ENCODE results near the gene SLC38A1. TPM values are rescaled to one million over a fixed set of nuclear protein-coding genes. Genes with fewer than 3 reads are reported as not detected.

The SLC38A1 gene
- total and polyA plus RNA-seq, 8 donors = 23.6 to 67.5 (median 29.2) TPM

DNA sequence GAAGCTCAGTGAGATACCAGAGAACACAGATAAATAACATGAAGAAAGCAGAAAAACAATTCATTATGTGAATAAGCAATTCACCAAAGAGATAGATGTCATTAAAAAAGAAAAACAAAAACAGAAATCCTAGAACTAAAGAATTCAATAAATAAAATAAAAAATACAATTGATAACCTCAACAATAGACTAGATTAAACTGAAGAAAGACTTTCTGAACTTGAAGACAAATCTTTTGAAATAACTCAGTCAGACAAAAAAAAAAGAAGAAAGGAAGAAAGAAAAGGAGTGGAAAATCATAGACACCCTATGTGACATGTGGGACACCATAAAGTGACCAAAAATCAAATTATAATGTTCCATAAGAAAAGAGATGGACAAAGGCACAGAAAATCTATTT, 14.0 kb upstream of the SLC38A1 start:
- Histone ChIP-seq H3K4me1 (no peaks in the 10 kb centered on the region), H3K27me3 (no peaks in the 10 kb centered on the region)
- TF ChIP-seq, protein P1, sequence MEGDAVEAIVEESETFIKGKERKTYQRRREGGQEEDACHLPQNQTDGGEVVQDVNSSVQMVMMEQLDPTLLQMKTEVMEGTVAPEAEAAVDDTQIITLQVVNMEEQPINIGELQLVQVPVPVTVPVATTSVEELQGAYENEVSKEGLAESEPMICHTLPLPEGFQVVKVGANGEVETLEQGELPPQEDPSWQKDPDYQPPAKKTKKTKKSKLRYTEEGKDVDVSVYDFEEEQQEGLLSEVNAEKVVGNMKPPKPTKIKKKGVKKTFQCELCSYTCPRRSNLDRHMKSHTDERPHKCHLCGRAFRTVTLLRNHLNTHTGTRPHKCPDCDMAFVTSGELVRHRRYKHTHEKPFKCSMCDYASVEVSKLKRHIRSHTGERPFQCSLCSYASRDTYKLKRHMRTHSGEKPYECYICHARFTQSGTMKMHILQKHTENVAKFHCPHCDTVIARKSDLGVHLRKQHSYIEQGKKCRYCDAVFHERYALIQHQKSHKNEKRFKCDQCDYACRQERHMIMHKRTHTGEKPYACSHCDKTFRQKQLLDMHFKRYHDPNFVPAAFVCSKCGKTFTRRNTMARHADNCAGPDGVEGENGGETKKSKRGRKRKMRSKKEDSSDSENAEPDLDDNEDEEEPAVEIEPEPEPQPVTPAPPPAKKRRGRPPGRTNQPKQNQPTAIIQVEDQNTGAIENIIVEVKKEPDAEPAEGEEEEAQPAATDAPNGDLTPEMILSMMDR (IDR thresholded peaks at IDR 0.05) = no peak

GRCh38 chr12:46276756-46277155, 7.9 kb upstream of the SLC38A1 start:
- no peaks in the 10 kb centered on the region for H3K27me3 ChIP-seq
- no peak overlapping the region for H3K27ac ChIP-seq
- intact Hi-C loops (cut with DNase I) = no loop called here
- no peak for DNase-seq
- no peaks in the 10 kb centered on the region for H3K4me1 ChIP-seq
- ATAC-seq = no peak
- no peak overlapping the region for H3K4me3 ChIP-seq
- H3K9me3 ChIP-seq = peaks cover 0 to 3% of the 10 kb centered on the region in 2 donors
- no peaks in the 10 kb centered on the region for H3K36me3 ChIP-seq
- TF ChIP-seq, protein P1 (IDR thresholded peaks at IDR 0.05) = no peak

More for the DNA sequence above, 14.0 kb upstream of the SLC38A1 start:
- intact Hi-C loops (cut with DNase I) = no loop called here
- no peaks in the 10 kb centered on the region for H3K36me3 ChIP-seq
- H3K9me3 ChIP-seq = peaks cover 0 to 53% of the 10 kb centered on the region in 2 donors
- no peak for DNase-seq
- H3K27ac ChIP-seq = no peak overlapping the region
- ATAC-seq = no peak
- H3K4me3 ChIP-seq = no peak overlapping the region

DNA sequence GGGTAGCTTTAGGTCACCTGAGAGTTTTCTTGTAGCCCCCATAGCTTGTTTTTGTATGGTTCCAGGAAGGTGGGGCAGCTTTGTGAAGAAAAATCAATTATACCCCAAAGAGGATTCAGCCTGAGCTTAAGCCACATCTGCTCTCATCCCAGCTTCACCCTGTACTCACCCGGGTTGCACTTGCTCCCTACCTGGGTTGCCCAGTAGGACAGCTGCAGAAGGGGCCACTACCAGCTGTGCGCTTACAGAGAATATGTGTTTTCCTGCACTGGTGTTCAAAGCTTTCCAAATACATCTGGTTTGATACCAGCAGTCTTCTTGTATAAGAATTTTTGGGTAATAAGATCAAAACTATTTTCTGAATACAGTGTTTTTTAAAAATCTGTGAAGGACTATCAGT, 3.0 kb upstream of the SLC38A1 start:
- Histone ChIP-seq H3K36me3 (no peaks in the 10 kb centered on the region), H3K27ac (no peak overlapping the region), H3K9me3 (no peaks in the 10 kb centered on the region), H3K4me1 (peaks cover 7 to 28% of the 10 kb centered on the region in 2 donors), H3K4me3 (no peak overlapping the region), H3K27me3 (peaks cover 14 to 34% of the 10 kb centered on the region in 2 donors)
- no peak for DNase-seq
- no peak for ATAC-seq
- TF ChIP-seq, protein P1 (IDR thresholded peaks at IDR 0.05) = no peak
- intact Hi-C loops (cut with DNase I) = no loop called here

GRCh38 chr12:46269429-46270241, 792 bp upstream of the SLC38A1 start:
- ATAC-seq = peak; percentile 61
- DNase-seq = peak in 2 of 4 donors; percentile 19 to 75
- Histone ChIP-seq H3K9me3 (no peaks in the 10 kb centered on the region), H3K4me3 (peak overlapping the region; percentile 52 to 56), H3K36me3 (no peaks in the 10 kb centered on the region), H3K4me1 (peaks cover 7 to 43% of the 10 kb centered on the region in 2 donors), H3K27me3 (peaks cover 22 to 45% of the 10 kb centered on the region in 2 donors), H3K27ac (peak overlapping the region; percentile 84 to 88)
- TF ChIP-seq, protein P1 (IDR thresholded peaks at IDR 0.05) = no peak
- intact Hi-C loops (cut with DNase I) = no loop called here

- Histone ChIP-seq H3K27ac (peak overlapping the region; percentile 84 to 88), H3K4me1 (peaks cover 7 to 53% of the 10 kb centered on the region in 2 donors), H3K4me3 (peak overlapping the region; percentile 52 to 56), H3K27me3 (peaks cover 22 to 45% of the 10 kb centered on the region in 2 donors), H3K9me3 (no peaks in the 10 kb centered on the region), H3K36me3 (no peaks in the 10 kb centered on the region)
- intact Hi-C loops (cut with DNase I) = no loop called here
- DNase-seq (peak in 2 of 4 donors; percentile 22 to 78), ATAC-seq (peak; percentile 10)
- TF ChIP-seq, protein P1 (IDR thresholded peaks at IDR 0.05) = no peak
These were observed 839 bp downstream of the SLC38A1 start for GRCh38 chr12:46267825-46268582.
